GM12874 (cell line): ENCODE data around the gene GRAMD1A.

Experiments
- CTCF ChIP-seq: IDR thresholded peaks from 2 replicates; pipeline ENCODE4 v1.5.1; 2011; ENCODE audit warnings: low read depth, mild to moderate bottlenecking, control low read depth, low read length, moderate library complexity; ENCODE audit not compliant: insufficient read depth

Gene GRAMD1A

DNA sequence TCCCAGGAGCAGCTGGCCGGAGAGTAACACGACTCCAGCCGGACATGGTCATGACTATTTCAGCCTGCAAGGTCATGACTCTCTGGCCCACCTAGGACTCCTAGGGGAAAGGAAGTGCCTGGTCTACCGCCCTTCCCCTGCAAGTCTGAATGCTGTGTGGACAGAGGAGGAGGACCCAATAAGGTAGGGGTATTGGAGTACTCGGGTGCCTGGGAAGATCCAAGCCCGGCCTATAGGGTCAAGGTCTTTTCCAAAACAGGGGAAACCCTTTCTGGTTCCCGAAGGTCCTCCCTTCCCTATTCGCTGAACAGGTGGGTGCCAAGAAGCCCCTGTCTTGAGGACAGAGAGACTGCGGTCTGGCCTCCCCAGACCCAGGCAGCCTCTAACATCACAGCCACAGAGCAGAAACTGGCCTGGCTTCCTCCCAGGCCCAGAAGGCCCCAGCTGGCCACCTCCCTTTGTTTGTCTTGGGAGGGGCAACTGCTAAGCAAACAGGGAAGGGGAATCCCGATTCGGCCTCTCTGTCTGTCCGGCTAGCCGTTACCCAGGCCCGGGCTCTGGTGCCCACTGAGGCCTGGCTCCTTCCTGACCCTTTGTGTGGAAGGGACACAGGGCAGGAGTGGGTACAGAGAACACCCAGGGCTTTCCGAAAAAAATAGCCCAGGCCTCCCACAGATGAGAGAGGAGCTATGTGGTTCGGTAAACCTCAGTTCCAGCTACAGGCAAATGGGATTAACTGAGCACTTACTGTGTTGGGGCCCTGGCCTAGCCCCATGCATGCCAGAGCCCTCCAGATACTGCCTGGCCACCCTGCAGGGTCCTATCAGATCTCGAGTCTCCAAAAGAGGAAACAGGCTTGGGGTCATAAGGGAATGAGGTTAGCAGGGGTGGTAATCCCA is 5.2 kb upstream of the GRAMD1A start:
- no peak for TF ChIP-seq CTCF

DNA sequence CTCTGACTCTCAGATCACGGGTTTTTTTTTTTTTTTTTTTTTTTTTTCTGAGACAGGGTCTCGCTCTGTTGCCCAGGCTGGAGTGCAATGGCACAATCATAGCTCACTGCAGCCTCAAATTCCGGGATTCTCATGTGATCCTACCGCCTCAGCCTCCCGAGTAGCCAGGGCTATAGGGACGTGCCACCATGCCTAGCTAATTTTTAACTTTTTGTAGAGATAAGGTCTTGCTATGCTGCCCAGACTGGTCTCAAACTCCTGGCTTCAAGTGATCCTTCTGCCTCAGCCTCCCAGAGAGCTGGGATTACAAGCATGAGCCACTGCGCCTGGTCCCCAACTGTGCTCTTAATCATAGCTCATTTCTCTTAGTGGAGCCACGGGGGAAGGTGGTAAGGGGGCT is 4.6 kb upstream of the GRAMD1A start:
- no peak for TF ChIP-seq CTCF

- no peak for TF ChIP-seq CTCF
Measured at GRCh38 chr19:34997071-34997617, 3.0 kb upstream of the GRAMD1A start.

DNA sequence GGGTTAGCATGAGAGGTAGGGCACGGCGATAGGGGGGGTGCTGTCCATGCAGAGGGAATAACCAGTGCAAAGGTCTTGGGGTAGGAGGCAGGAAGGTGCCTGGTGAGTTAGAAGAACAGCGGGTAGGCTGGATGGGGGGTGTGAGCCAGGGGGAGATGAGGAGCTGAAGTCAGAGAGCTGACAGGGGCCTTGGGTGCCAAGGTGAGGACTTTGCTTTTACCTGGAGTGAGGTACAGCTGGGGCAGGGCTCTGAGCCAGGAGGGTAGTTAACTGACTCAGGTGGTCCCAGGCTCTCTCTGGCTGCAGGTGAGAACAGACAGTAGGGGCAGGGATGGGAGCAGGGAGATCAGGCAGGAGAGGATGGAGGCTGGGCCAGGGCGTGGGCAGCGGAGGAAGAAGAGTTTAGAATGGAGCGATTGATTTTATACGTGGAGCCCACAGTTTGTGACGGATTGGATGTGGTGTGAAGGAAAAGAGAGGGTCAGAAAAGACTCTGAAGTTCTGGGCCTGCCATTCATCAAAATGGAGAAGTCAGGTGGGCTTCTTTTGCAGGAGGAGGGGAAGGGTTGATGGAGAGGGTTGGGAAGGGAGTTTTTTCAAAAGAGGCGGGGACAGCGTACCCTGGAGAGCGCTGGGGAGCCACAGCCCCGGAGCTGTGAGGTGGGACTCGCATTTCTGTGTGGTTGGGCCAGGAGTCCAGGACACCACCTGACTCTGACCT is 1.2 kb upstream of the GRAMD1A start:
- no peak for TF ChIP-seq CTCF

- TF ChIP-seq CTCF = no peak
Measured at GRCh38 chr19:35000338-35000646, 169 bp downstream of the GRAMD1A start.

DNA sequence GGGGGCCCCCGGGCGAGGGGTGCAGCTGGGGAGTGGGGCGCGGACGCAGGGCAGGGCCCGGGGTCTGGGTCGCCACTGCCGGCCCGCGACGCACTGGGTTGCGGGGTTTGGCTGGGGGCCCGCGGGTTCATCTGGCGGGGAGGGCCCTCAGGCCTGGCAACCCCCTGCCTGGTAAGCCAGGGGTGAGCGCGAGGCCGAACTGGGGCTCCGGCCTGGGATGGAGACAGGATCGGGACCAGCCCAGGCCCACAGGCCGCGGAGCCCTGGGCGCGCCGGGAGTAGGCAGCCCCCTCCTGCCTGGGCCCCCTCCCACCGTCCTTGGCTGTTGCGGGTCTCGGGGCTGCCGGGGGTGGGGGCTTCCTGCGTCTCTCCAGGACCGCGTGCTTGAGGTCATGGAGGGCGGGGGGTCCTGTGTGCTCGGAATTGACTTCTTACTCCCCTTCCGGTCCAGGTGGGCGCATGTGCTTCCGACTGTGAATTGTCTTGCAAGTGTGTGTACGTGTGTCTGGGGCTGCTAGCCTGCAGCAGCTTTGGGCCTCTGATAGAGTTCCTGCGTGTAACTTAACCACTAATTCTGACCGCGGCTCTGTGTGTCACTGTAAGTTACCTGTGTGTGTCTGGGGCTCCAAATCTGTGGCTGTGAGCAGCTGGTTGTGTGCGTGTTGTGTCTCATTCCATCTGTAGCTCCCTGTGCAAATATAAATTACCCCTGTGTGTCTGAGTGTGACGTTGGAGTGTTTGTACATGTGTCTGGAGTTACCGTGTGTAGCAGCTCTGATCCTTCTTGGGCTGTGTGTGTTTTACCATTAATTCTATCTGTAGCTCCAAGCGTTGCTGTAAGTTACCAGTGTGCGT is 751 bp downstream of the GRAMD1A start:
- no peak for TF ChIP-seq CTCF

DNA sequence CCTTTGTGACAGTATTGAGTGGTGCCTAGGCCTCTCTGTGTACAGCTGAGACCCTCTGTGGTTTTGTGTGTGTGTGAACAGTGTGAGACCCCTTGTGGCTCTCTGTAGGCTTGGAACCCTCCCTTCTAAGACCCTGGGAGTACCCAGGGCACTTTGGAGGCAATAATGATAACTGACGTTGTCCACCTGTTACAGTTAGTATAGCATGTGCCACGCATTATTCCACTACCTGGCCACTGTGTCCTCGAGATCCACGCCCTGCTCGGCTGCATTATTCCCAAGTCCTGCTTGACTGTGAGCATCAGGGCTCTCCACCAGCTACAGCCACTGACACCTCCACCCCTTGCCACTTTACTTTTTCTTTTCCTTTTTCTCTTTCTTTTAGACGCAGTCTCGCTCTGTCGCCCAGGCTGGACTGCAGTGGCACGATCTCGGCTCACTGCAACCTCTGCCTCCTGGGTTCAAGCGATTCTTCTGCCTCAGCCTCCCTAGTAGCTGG is 2.0 kb downstream of the GRAMD1A start:
- TF ChIP-seq CTCF = no peak
